K562 (cell line): ENCODE data around the gene HKDC1. TPM values are rescaled to one million over a fixed set of nuclear protein-coding genes. Genes with fewer than 3 reads are reported as not detected.
A peak's percentile ranks its signal among the peaks of the same experiment; 100 is the strongest.

Experiments used
- ATAC-seq: fragments of 200-7000 bp; cut with Tn5 transposase; 3 replicates; pipeline ENCODE4 v1.9.1; 2020; ENCODE audit warnings: moderate library complexity
- BruUV-seq: library from RNA; stranded (reverse); fragments of 400-500 nt; replicated peaks from 2 replicates; lab custom pipeline; 2021; lab: Mats Ljungman, UMichigan
- CTCF ChIA-PET: fragments of 300-600 bp; formaldehyde crosslinking; extraction: SDS; loops from one replicate; lab custom pipeline; 2021; ENCODE audit warnings: low intra/inter-chr PET ratio; lab: Yijun Ruan, JAX
- POLR2A ChIA-PET: fragments of 300-600, 350-650 bp; sonication (Branson Sonifier 250); formaldehyde crosslinking; extraction: SDS; loops from one replicate; lab custom pipeline; 2021; ENCODE audit warnings: antibody characterized with exemption, inconsistent platforms; lab: Yijun Ruan, JAX
- DNase-seq, 4 experiments: peaks; one replicate each; pipeline versions ENCODE4 v3.0.0 to v3.0.0-alpha.2; 2011 to 2018; ENCODE audit warnings: low spot score in 3 of 4, mixed read lengths in 3 of 4; ENCODE audit errors: extremely low read depth in 1 of 4
- FAIRE-seq: peaks from 2 replicates; lab custom pipeline; 2011; peaks lifted over from hg19 to GRCh38; lab: Jason Lieb, UNC
- H2AFZ ChIP-seq: 2 replicates; pipeline ENCODE4 v1.6.0; 2011; ENCODE audit warnings: low read depth, low read length, control low read depth, inconsistent platforms
- H3K27ac ChIP-seq: fragments of 200-600 bp; 3 replicates; pipeline ENCODE4 v1.8.0; 2011; ENCODE audit warnings: low read depth, mild to moderate bottlenecking, control low read depth, inconsistent platforms, low read length, moderate library complexity, mixed read lengths; ENCODE audit errors: extremely low read depth
- H3K27me3 ChIP-seq, 2 experiments: fragments of 300-600 bp in 1 of 2; 2 replicates in 1 of 2; 3 replicates in 1 of 2; pipeline versions ENCODE4 v1.6.0 to v1.8.0; 2011; ENCODE audit warnings: inconsistent platforms in 2 of 2, low read length in 2 of 2, mild to moderate bottlenecking in 1 of 2, mixed read lengths in 1 of 2, moderate library complexity in 1 of 2; ENCODE audit not compliant: control insufficient read depth in 2 of 2, insufficient read depth in 2 of 2
- H3K36me3 ChIP-seq: fragments of 300-600 bp; 3 replicates; pipeline ENCODE4 v1.8.0; 2011; ENCODE audit warnings: mild to moderate bottlenecking, low read length, inconsistent platforms; ENCODE audit not compliant: control insufficient read depth, insufficient read depth
- H3K4me1 ChIP-seq, 2 experiments: fragments of 200-600 bp in 1 of 2; replicated peaks in 1 of 2; 2 replicates in 1 of 2; 3 replicates in 1 of 2; pipeline versions ENCODE4 v1.5.1 to v1.8.0; 2011; ENCODE audit warnings: inconsistent platforms in 2 of 2, low read length in 2 of 2, mild to moderate bottlenecking in 1 of 2, mixed read lengths in 1 of 2, moderate library complexity in 1 of 2; ENCODE audit not compliant: control insufficient read depth in 2 of 2, insufficient read depth in 2 of 2
- H3K4me2 ChIP-seq: 2 replicates; pipeline ENCODE4 v1.6.1; 2011; ENCODE audit warnings: low read length, control low read depth, inconsistent platforms, mixed read lengths; ENCODE audit not compliant: insufficient read depth
- H3K4me3 ChIP-seq: fragments of 200-600 bp; sonication (generic), shearing (Covaris generic); 2 replicates; pipeline ENCODE4 v1.5.1; 2016; ENCODE audit warnings: control low read depth, inconsistent platforms
- H3K79me2 ChIP-seq: fragments of 200-600 bp; 3 replicates; pipeline ENCODE4 v1.8.0; 2011; ENCODE audit warnings: low read length, inconsistent platforms; ENCODE audit not compliant: control insufficient read depth, insufficient read depth
- H3K9ac ChIP-seq, 2 experiments: 2 replicates each; pipeline versions ENCODE4 v1.6.0 to v1.6.1; 2011; ENCODE audit warnings: low read depth in 2 of 2, low read length in 2 of 2, control low read depth in 1 of 2, inconsistent platforms in 1 of 2, mild to moderate bottlenecking in 1 of 2, mixed read lengths in 1 of 2; ENCODE audit not compliant: insufficient read depth in 1 of 2
- H3K9me1 ChIP-seq: one replicate; pipeline ENCODE4 v1.6.0; 2011; ENCODE audit warnings: inconsistent platforms, mild to moderate bottlenecking, low read length, moderate library complexity; ENCODE audit not compliant: control insufficient read depth, insufficient read depth
- H3K9me3 ChIP-seq: replicated peaks from 2 replicates; pipeline ENCODE4 v1.5.1; 2011; ENCODE audit warnings: low read depth, low read length, inconsistent platforms; ENCODE audit not compliant: control insufficient read depth, insufficient read depth
- H4K20me1 ChIP-seq: replicated peaks from 2 replicates; pipeline ENCODE4 v1.6.1; 2011; ENCODE audit warnings: low read length, inconsistent platforms, mixed read lengths; ENCODE audit not compliant: control insufficient read depth, insufficient read depth
- DACH1 ChIP-seq: fragments of 450-650 bp; IDR thresholded peaks from 2 replicates; pipeline ENCODE4 v1.6.1; 2018; ENCODE audit not compliant: partially characterized antibody
- ESRRB ChIP-seq: fragments of 250-450 bp; sonication (Bioruptor Pico); IDR thresholded peaks from 2 replicates; pipeline ENCODE4 v1.5.0; 2020; ENCODE audit warnings: mild to moderate bottlenecking, moderate library complexity, borderline replicate concordance
- FOSL1 ChIP-seq: fragments of 200-800 bp; sonication (Bioruptor generic); conservative IDR thresholded peaks from 2 replicates; pipeline ENCODE4 v1.6.1; 2016; ENCODE audit warnings: missing genetic modification characterization, missing compliant biosample characterization
- NFIC ChIP-seq: fragments of 450-650 bp; IDR thresholded peaks from 2 replicates; pipeline ENCODE4 v1.6.1; 2017; ENCODE audit warnings: mild to moderate bottlenecking, inconsistent platforms
- PCBP2 ChIP-seq: fragments of 200-400 bp; formaldehyde crosslinking; IDR thresholded peaks from 2 replicates; pipeline ENCODE4 v1.6.1; 2018; ENCODE audit warnings: low read length, low read depth, mild to moderate bottlenecking, moderate library complexity; ENCODE audit not compliant: poor library complexity, severe bottlenecking
- RBM25 ChIP-seq: fragments of 200-400 bp; formaldehyde crosslinking; IDR thresholded peaks from 2 replicates; pipeline ENCODE4 v1.6.1; 2018; ENCODE audit warnings: low read length, low read depth, moderate library complexity; ENCODE audit not compliant: severe bottlenecking
- TRIM24 ChIP-seq, 2 experiments: fragments of 450-650 bp; IDR thresholded peaks; 2 replicates each; pipeline ENCODE4 v1.6.1; 2016
- ZNF174 ChIP-seq: fragments of 250-450 bp; sonication (Bioruptor Pico); IDR thresholded peaks from 2 replicates; pipeline ENCODE4 v1.4.0; 2020; ENCODE audit warnings: mild to moderate bottlenecking
- ZNF197 ChIP-seq: fragments of 200-800 bp; sonication (Bioruptor generic); IDR thresholded peaks from 2 replicates; pipeline ENCODE4 v1.6.1; 2016; ENCODE audit warnings: low read depth, missing genetic modification characterization, missing compliant biosample characterization
- ZNF274 ChIP-seq: IDR thresholded peaks from 2 replicates; pipeline ENCODE4 v1.6.1; 2011; ENCODE audit warnings: low read depth, mild to moderate bottlenecking, low read length, moderate library complexity, borderline replicate concordance
- ZNF707 ChIP-seq: fragments of 250-450 bp; sonication (Bioruptor Pico); conservative IDR thresholded peaks from 2 replicates; pipeline ENCODE4 v1.8.0; 2022; ENCODE audit warnings: inconsistent platforms, mild to moderate bottlenecking, moderate library complexity
- WGBS: fragments of 100-300 bp; shearing (Covaris generic); methylation state at CpG from one replicate; pipeline ENCODE4 v1.1.6; 2016; ENCODE audit warnings: low coverage, mixed read lengths; ENCODE audit not compliant: insufficient coverage; ENCODE audit errors: missing lambda C conversion rate; 5-methylcytosine and 5-hydroxymethylcytosine counted together
- in situ Hi-C: fragments of 300-500 bp; cut with MboI; formaldehyde crosslinking; loops from 4 replicates; pipeline ENCODE4 v1.15.0; 2018; ENCODE audit warnings: inconsistent platforms, mixed read lengths
- intact Hi-C: fragments of 100-400 bp; cut with micrococcal nuclease; formaldehyde crosslinking; loops from 2 replicates; pipeline ENCODE4 v1.14.2; 2022
- polyA plus RNA-seq, 8 experiments: library from polyadenylated mRNA; depleted of rRNA in 4 of 8; stranded (reverse) in 5 of 8; unstranded in 3 of 8; fragments of >200 nt; fragmentation: Nextera tagmentation in 2 of 8; fragmentation: Illumina TruSeq in 1 of 8; extraction: Ambion mirVana in 2 of 8; extraction: Trizol in 1 of 8; gene quantifications; 2 replicates each; pipeline versions ENCODE4 v1.2.1 to v1.2.3, GENCODE V29; 2011 to 2014; ENCODE audit warnings: inconsistent platforms in 1 of 8, missing spikeins in 1 of 8
- total RNA-seq, 7 experiments: library from RNA; depleted of rRNA in 6 of 7; stranded (reverse); fragments of >200 nt in 6 of 7; fragmentation: Illumina TruSeq in 2 of 7; extraction: Trizol in 2 of 7; gene quantifications; 2 replicates each; pipeline versions ENCODE4 v1.2.1 to v1.2.3, GENCODE V29; 2011 to 2021; ENCODE audit warnings: low replicate concordance in 1 of 7
- TF ChIP-seq, protein P1 (sequence below), 2 experiments: fragments of 450-650 bp in 1 of 2; sonication (generic) in 1 of 2; formaldehyde crosslinking in 1 of 2; IDR thresholded peaks in 1 of 2; conservative IDR thresholded peaks in 1 of 2; 2 replicates each; pipeline versions ENCODE4 v1.6.1 to v1.8.1; 2016 to 2023; ENCODE audit warnings: mild to moderate bottlenecking in 2 of 2, moderate library complexity in 2 of 2, inconsistent platforms in 1 of 2, missing genetic modification reagents in 1 of 2
- TF ChIP-seq, protein P2 (sequence below): sonication (generic); formaldehyde crosslinking; IDR thresholded peaks from 2 replicates; pipeline ENCODE4 v1.8.0; 2022; ENCODE audit warnings: mild to moderate bottlenecking, low read depth, missing genetic modification reagents

The HKDC1 gene
- total and polyA plus RNA-seq, 9 of the 15 experiments (the other 6 are each of a cell fraction or from before 2014, with no cell fraction given) = 0.04 to 0.22 (median 0.11) TPM; not detected in 5

DNA sequence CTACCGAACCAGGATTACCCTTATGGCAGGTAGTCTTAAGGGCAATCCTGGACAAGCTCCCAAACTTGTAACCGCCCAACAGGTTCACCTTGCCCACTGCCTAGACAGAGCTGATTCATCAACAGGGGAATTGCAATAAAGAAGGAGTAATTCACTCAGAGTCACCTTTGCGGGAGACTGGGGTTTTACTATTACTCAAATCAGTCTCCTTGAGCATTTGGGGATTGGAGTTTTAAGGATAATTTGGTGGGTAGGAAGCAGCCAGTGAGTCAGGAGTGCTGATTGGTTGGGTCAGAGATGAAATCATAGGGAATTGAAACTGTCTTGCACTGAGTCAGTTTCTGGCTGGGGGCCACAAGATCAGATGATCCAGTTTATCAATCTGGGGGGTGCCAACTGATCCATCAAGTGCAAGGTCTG, 83.5 kb downstream of the HKDC1 start:
- TF ChIP-seq ZNF707 (CRISPR knock-in tag) = no peak
- peak; percentile 59 for TF ChIP-seq NFIC
- no peak for TF ChIP-seq ESRRB (CRISPR knock-in tag)
- TF ChIP-seq, protein P1, sequence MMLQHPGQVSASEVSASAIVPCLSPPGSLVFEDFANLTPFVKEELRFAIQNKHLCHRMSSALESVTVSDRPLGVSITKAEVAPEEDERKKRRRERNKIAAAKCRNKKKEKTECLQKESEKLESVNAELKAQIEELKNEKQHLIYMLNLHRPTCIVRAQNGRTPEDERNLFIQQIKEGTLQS (IDR thresholded peaks at IDR 0.05) = peak; percentile 40
- TF ChIP-seq, protein P1 (CRISPR knock-in tag; conservative IDR thresholded peaks at IDR 0.05) = no peak
- no peak for TF ChIP-seq RBM25
- TF ChIP-seq FOSL1 (tag) = peak; percentile 45
- TF ChIP-seq ZNF197 (CRISPR knock-in tag) = no peak
- TF ChIP-seq TRIM24 (IDR thresholded peaks at IDR 0.05) = no peak
- TF ChIP-seq ZNF174 (CRISPR knock-in tag) = no peak
- TF ChIP-seq PCBP2 = no peak
- TF ChIP-seq, protein P2, sequence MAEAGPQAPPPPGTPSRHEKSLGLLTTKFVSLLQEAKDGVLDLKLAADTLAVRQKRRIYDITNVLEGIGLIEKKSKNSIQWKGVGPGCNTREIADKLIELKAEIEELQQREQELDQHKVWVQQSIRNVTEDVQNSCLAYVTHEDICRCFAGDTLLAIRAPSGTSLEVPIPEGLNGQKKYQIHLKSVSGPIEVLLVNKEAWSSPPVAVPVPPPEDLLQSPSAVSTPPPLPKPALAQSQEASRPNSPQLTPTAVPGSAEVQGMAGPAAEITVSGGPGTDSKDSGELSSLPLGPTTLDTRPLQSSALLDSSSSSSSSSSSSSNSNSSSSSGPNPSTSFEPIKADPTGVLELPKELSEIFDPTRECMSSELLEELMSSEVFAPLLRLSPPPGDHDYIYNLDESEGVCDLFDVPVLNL (CRISPR knock-in tag) = no peak
- no peak for TF ChIP-seq DACH1
- no peak for TF ChIP-seq ZNF274
- TF ChIP-seq, all 486 proteins: peak for 3
- H2AFZ ChIP-seq = no peak overlapping the region
- no peak for FAIRE-seq
- H3K27ac ChIP-seq = no peak overlapping the region
- in situ Hi-C loops (no loop called here), intact Hi-C loops (no loop called here)
- 78% methylated on average over 3 of the region's 3 CpGs for WGBS
- H3K9ac ChIP-seq = no peak overlapping the region
- H3K9me3 ChIP-seq = no peaks in the 10 kb centered on the region
- BruUV-seq = no TSS peak
- no peaks in the 10 kb centered on the region for H4K20me1 ChIP-seq
- H3K36me3 ChIP-seq = no peaks in the 10 kb centered on the region
- H3K4me3 ChIP-seq = no peak overlapping the region
- peaks cover 1 to 3% of the 10 kb centered on the region in 2 experiments; a peak in 3 of 5 replicates for H3K4me1 ChIP-seq
- H3K4me2 ChIP-seq = no peak overlapping the region
- no peak for ATAC-seq
- no peaks in the 10 kb centered on the region for H3K27me3 ChIP-seq
- no peaks in the 10 kb centered on the region for H3K9me1 ChIP-seq
- no peak for DNase-seq
- no peaks in the 10 kb centered on the region for H3K79me2 ChIP-seq
- CTCF ChIA-PET = no interaction called here
- POLR2A ChIA-PET = interaction anchor here (1.7 to 1.9 kb wide), 2 partner anchors 11 to 12 kb away, joined by 4 to 10 read pairs; no protein-coding TSS in a partner anchor
